ENCODE measurements around the gene DYNC1I1.

The DYNC1I1 gene

DNA sequence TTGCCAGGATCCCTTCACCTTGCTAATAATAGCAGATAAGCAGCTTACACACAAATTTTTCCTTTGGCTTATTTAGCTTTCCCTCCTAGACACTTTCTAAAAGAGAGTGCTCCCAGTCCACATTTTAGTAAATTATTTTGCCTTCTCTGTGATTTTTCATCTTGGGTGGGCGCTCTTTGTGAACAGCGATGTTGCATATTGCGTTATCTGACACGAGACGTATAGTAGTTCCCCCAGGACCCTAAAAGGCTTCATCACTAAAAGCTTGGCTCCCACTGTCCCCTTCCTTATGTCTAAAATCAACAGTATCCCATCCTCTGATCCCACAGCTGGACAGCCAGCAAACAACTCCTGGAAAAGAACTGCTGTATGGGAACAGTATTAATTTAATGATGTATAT is 232.9 kb downstream of the DYNC1I1 start:
- in situ Hi-C loops (cut with MboI; ENCODE audit: low sequenced_read_pairs) = no loop called here

DNA sequence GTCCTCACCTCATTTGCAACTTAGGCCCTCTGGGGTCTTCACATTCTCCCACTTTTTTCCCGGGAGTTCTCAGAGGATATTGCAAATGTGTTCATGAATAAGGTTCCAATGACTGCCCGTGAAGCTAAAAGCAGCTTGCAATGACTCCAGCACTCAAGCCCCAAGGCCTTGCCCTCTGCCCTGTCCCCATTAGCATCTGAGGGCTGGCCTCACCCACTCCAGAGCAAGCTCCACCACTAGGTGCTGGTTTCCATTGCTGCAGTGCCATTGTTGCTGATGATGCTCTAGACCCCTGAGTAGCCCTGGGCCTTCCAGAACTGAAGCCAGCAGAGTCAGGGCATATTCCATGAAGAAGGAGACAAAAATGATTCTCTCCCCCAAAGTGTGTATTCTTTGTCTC is 236.8 kb downstream of the DYNC1I1 start:
- in situ Hi-C loops (cut with MboI; ENCODE audit: low sequenced_read_pairs) = no loop called here

DNA sequence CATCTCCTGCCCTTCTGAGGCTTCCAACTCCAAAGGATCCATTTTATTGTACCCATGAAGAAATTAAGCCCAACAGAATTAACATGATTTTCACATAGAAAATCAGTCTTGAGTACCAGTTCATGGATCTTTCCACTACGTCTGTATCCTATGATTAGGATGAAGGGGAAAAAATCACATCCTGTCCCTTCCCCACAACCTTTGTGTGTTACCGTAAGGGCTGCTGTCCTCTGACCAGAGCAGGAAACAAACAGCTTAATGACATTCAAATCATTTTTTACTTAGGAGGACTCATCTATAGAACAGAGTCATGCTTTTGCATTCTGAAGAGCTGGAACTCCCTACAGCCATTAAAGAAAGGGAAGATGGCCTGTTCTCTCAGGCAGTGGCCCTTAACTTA is 241.5 kb downstream of the DYNC1I1 start:
- in situ Hi-C loops (cut with MboI; ENCODE audit: low sequenced_read_pairs) = no loop called here

DNA sequence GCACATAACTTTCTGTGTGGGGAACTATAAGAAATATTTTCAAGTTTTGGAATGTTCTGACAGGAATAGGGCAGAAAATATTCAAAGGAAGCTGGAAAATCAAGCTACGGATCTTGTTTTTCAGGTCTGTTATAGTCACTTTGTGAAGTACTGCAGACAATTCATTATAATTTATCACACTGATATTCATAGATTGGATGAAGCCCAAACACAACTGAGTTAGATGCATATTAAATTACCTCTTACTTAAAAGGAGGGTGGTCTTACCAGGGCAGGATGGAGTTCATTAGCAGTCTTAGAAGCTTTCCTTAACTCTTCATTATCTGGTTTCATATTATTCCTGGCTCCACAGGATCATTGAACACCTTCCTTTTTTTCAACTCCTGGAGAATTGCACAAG is 242.3 kb downstream of the DYNC1I1 start:
- in situ Hi-C loops (cut with MboI; ENCODE audit: low sequenced_read_pairs) = no loop called here

DNA sequence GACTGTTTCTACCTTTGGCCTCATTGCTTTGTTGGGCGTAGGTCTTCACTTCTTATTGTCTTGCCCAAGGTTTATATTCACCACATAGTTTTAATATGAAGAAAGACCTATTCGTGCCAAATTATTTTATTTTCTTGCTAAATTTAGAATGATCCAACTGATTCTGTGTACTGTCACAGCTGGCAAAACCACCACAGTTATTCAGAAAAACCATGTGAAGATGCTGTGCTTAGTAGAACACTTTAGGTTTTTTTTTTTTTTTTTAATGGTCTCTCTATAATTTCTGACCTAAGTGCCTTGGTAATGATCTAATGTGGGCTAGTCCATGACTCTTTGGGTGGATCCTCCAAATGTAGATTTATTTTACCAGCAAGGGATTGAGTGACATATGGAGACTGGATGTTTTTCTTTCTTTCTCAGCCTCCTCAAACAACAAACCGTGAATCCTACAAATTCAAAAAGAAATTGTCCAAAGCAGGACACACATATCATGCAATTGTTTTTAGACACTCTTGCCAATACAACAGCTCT is 243.8 kb downstream of the DYNC1I1 start:
- in situ Hi-C loops (cut with MboI; ENCODE audit: low sequenced_read_pairs) = no loop called here

DNA sequence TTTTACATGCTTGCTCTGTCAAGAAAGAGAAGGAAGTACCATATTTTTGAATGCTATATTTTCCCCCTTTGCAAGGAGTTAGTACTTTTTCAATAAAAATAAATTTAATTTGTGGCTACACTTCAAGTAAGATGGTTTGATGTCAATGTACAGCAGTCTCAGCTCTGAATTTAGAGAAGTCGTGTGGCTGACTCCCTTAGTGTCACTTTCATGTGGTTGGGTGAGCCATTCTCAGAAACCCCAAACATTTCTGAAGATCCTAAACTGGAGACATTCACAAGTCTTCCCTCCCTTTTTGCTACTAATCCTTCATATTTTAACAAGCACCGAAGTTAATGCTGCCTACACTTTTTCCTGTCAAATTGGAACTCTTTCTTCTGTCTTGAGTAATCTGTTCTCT is 244.4 kb downstream of the DYNC1I1 start:
- in situ Hi-C loops (cut with MboI; ENCODE audit: low sequenced_read_pairs) = no loop called here

DNA sequence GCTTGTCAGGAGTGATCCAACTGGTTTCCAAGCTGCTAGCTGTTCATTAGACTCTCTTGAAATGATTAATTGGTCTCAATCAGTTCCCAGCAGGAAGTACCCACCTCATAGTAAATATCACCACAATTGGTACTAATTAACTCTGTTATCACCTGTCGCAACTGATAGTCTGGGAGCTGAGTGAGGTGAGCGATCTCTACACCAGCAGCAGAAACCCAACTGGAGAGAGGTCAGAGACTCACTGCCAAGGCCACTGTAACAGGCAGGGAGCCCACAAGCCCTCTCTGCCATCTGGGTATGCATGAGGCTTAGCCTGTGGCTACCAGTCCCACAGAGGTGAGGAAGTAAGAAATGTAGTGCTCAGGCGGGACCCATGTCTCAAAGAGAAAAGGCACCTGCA is 245.5 kb downstream of the DYNC1I1 start:
- in situ Hi-C loops (cut with MboI; ENCODE audit: low sequenced_read_pairs) = no loop called here

DNA sequence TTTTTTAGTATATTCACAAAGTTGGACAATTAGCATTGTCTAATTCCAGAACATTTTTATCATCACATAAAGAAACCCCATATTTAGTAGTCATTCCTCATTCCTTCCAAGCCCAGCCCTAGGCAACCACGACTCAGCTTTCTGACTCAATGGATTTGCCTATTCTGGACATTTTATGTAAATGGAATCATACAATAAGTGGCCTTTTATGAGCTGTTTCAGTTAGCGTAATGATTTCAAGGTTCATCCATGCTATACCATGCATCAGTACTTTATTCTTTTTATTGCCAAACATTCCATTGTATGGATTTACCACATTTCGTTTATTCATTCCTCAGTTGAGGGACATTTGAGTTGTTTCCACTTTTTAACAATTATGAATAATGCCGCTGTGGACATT is 249.2 kb downstream of the DYNC1I1 start:
- in situ Hi-C loops (cut with MboI; ENCODE audit: low sequenced_read_pairs) = no loop called here

DNA sequence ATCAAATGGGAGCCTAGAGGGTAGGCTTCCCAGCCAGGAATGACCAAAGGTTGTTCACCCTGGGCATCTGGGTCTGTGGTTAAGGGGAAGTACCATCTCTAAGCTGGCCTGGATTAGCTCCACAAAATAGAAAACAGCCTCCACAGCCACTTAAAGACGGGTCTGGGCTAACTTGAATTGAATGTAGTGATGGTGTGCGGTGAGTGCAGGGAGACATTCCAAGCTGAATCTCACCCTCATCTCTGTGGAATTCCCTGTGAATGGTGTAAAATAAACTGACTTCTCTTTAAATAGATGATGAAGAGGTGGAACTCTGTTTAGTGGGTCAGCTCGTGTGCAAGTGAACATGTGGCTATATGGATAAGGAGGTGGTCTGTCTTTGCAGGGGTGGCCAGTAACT is 251.0 kb downstream of the DYNC1I1 start:
- in situ Hi-C loops (cut with MboI; ENCODE audit: low sequenced_read_pairs) = no loop called here

DNA sequence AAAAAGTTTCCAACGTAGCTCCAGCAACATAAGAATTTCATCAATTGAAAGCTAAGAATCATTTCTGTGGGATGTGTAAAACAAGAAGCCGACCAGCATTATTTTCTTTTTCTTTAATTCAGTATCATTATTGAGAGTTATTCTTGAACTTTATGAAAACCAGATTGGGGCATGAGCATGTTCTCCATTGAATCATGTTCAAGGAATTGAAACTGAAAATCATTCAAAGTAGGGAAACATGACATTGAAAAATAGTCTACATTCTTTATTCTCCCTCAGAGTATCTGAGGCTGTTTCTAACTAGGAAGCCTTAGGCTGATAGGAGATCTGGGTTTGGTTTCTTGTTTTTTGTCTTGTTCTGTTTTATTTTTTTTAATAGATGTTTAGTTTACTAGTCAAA is 253.7 kb downstream of the DYNC1I1 start:
- in situ Hi-C loops (cut with MboI; ENCODE audit: low sequenced_read_pairs) = no loop called here

DNA sequence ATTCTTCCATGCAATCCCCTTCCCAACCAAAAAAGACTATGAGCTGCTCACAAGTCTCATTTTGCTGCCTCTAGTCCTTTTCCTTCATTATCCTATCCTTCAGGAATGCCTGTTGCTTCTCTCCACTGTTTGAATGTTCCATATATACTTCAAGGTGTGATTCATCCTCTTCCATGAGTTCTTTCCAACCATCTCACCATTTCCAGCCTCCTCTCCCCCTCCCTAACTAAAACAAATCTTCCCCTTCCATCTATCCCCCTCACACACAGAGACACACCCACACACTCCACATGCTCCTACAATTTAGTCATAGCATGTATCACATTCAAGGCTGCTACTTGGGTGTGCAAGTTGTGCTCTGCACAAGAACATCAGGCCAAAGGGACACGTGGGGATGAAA is 254.3 kb downstream of the DYNC1I1 start:
- in situ Hi-C loops (cut with MboI; ENCODE audit: low sequenced_read_pairs) = no loop called here

DNA sequence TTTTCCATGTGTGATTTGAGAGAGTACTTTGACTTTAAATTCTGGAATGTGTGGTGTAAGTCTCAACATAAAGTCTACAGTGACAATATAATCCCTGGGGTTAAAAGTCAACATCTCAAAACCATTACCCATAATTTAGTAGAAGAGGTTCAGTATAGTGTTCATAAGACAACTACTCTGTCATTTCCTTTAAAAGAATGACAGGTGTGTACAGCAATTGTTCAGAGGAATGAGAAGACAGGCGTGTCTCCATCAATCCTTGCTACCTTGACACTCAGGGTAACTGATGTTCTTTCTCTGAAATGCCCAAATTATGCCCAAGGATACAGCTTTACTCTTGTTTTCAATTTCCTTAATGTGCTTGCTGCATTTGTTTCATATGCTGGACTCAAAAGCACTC is 256.4 kb downstream of the DYNC1I1 start:
- in situ Hi-C loops (cut with MboI; ENCODE audit: low sequenced_read_pairs) = no loop called here

DNA sequence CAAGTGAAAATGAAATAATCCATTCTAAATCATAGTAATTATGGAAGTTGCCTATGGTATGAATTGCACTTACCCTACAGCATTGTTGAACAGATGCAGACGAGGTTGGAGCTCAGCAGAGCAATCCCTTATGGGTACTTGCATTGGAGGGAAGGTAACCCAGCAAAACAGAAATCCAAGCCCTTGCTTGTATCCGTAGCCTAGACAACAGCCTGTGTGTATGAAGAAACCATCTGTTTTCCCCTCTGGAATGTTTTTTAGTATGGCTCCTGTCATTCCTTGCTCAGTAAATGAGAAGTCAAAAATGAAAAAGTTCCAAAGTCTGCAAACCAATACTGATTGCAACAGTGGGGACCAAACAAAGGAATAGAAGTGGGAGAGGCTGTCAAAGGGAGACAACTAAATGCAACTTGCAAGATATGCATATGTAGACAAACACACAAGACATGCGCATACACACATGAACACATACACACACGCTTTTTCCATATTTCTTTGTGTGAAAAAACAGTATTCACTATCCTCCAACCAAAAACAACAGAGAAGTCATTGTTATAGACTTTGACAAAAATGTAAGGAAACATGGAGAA is 260.8 kb downstream of the DYNC1I1 start:
- in situ Hi-C loops (cut with MboI; ENCODE audit: low sequenced_read_pairs) = no loop called here

DNA sequence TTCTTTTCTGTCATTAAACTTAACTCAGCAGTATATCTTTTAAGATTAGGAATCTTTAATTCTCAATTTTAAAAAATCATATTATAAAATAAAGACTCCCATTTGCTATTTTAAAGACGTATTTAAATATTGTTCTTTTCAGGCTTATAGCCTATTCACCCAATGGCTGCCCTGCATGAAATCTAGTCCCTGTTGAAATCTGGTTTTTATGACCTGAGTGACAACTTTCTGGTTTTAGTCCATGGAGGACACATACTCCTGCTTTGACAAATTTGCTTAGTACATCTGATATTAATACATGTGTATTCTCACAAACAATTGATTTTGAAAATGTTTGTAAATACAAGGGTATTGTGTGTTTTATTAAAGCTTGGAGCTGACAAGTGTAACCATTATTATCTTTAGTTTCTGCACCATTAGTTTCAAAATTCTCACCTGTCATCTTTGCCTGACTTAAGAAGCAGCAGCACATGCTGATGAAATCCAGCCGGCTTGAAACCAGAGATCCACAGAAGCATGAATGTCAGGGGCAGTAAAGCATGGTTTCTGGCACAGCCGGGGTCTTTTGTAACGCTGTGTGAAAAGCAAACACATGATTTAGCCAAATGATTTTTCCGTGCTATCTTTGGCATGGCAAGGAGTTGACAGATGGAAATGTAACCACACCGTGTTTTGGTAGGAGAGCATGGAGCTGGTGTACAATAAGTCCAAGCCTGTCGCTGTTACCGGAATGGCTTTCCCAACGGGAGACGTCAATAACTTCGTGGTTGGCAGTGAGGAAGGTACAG is 262.8 kb downstream of the DYNC1I1 start:
- in situ Hi-C loops (cut with MboI; ENCODE audit: low sequenced_read_pairs) = no loop called here

DNA sequence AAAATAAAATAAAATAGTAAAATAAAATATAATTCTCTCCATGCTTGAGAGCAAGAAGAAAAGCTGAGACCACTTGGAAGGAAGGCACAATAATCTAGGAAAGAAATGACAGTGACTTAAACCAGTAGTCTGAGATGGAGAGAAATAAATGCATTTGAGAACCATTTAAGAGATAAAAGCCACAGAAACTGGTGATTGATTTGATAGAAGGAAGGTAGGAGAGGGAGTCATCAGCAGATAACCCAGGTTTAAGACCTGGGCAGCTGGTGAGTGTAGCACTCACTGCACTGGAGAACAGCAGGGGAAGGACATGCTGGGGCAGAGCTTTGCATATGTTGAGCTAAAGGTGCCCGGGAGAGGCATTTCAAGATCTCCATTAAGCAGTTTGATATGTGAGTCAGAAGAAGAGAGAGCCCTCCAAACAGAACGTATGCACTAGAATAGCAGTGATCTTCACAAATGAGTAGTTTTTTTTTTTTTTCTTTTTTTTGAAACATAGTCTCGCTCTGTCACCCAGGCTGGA is 268.0 kb downstream of the DYNC1I1 start:
- in situ Hi-C loops (cut with MboI; ENCODE audit: low sequenced_read_pairs) = no loop called here

DNA sequence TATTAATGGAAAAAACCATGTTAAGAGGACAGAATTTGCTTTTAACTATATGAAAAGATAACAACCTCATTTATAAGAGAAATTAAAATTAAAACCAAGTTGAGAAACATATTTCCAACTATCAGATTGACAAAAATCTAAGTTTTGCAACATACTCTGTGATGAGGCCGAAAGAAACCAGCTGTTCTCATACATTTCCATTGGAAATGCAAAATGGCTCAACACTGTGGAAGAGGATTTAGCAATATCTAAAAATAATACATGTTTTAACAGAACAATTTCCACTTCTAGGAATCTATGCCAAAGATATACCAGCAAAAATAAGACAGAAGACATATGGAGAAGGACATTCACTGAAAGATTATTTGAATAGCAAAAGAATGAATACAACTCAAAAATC is 268.8 kb downstream of the DYNC1I1 start:
- in situ Hi-C loops (cut with MboI; ENCODE audit: low sequenced_read_pairs) = no loop called here

DNA sequence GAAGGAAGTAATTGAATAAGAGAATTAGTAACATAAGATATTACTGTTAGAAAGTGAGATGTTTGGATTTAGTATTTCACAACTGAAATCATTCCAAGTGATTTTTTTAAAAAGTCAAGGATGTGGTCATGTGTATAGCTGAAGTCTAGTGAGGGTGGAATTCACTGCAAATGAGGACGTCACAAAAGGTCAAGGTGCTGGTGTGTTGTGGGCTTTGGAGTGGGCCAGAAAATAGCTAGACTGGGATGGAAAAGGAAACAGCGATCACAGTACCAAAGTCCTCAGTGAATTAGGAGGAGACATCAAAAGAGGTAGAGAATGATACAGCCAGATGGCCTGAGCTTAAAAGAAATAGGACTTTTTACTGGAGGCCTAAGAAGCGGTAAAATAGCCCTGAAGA is 272.8 kb downstream of the DYNC1I1 start:
- in situ Hi-C loops (cut with MboI; ENCODE audit: low sequenced_read_pairs) = no loop called here

DNA sequence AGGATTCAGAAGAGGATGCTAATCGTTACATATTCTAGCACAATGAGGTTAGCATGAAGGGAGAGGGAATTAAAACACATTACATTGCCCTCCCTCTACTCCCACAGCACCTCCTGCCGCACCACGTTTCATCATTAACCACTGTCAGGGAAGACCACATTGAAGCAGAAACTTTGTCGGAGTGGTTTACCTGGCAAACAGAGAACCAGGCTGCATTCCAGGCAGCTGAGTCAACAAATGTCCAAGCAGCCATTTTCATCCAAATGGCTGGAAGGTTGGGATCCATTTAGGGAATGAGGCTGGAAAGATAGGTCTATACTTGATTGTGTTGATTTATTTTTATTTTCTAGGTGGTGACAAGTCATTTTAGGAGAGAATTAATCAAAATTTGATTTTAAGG is 273.6 kb downstream of the DYNC1I1 start:
- in situ Hi-C loops (cut with MboI; ENCODE audit: low sequenced_read_pairs) = no loop called here

DNA sequence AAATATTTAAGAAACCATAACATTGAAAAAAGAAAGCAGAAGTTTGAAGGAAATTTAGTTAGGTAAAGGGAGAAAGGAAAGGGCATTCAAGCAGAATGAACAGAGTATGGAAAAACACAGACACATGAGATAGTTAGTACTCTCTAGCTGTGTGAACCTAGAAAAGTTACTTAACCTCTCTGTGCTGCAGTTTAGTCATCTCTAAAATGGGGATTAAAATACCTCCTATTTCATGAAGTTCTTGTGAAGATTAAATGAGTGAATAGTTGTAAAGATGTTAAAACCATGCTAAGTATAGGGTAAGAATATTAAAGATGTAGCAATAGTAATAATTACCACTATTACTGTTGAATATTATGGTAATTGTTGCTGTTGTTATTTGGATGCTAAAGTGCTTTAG is 279.9 kb downstream of the DYNC1I1 start:
- in situ Hi-C loops (cut with MboI; ENCODE audit: low sequenced_read_pairs) = no loop called here

DNA sequence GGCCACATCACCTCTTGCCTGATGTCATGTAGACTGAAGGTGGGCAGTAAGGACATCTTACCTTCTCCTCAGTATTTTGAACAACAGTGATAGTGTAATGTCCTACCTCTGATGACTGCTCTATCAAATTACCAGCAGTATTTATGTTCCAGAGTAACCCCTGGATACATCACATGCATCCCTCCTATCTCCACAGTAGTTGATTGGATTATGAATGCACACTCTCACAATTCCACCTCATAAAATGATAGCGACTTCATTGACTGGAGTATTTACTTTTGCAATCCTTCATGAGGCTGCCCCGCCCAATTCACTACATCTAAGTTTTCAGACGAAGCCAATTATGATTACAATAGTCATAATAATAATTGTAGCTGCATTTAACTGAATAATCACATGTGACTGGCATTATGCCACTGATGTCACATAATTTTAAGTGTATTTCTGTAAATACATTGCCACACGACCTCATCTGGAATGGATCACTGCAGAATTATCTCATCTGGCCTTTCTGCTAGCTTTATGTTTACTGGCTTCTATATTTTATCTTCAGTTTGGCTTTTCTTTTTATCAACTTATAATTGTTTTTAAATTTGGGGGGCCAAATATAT is 280.6 kb downstream of the DYNC1I1 start:
- in situ Hi-C loops (cut with MboI; ENCODE audit: low sequenced_read_pairs) = no loop called here

DNA sequence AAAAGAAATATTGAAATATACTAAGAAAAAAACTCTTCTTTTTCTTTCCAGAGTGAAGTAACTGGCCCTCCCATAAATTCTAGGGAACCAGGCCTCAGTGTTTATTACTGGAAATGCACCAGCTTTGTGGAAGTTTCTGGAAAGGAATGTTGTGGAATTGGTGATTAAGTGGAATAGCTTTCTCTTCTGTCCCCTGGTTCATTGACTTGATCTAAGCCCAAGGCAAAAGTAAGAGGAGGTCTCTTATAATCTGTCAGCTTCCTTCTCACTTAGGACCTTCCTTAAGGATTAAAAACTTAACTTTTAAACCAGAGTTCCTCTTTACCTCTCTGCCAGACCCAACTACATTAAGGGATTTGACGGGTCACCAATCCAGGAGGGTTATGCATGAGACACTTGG is 283.4 kb downstream of the DYNC1I1 start:
- in situ Hi-C loops (cut with MboI; ENCODE audit: low sequenced_read_pairs) = no loop called here

DNA sequence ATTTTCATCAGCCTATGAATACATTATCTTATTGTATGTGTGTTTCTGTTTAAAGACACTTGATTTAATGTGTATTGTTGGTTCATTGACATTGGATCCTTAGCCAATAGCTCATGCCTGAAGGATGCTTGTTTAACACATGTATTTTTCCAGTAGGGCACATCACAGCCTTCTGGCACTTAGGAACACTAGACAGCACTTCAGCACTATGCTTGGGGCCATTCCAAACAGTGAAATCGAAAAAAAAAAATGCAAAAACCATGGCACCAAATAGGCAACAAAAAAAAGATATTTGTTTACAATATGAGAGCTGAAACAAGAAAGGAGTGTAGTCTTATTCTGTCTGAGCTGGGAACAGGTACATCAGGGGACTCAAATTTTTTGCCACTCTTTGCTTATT is 286.7 kb downstream of the DYNC1I1 start:
- in situ Hi-C loops (cut with MboI; ENCODE audit: low sequenced_read_pairs) = no loop called here

All from HL-60/S4 treated with retinoic acid at 250 ng/mL for 4 days and 3 days (cell line).